CD4-positive, alpha-beta T cell (primary cell): ENCODE measurements around the gene MRAP. TPM values are rescaled to one million over a fixed set of nuclear protein-coding genes. Genes with fewer than 3 reads are reported as not detected.

ENCODE experiments used
- ATAC-seq: fragments of 200-7000 bp; cut with Tn5 transposase; one replicate; pipeline ENCODE4 v1.10.0; 2022; ENCODE audit warnings: mild to moderate bottlenecking; ENCODE audit not compliant: poor library complexity
- CTCF ChIA-PET: fragments of 350-600 bp; sonication (Branson Sonifier 250); formaldehyde crosslinking; loops from one replicate; lab custom pipeline; 2021; ENCODE audit warnings: antibody characterized with exemption, inconsistent platforms; lab: Charles Lee
- POLR2A ChIA-PET: fragments of 350-600 bp; sonication (Branson Sonifier 250); formaldehyde crosslinking; loops from one replicate; lab custom pipeline; 2021; ENCODE audit warnings: antibody characterized with exemption, inconsistent platforms; lab: Charles Lee
- DNase-seq, 14 experiments: peaks; one replicate each; pipeline ENCODE4 v3.0.0-alpha.2; 2013 to 2020; ENCODE audit warnings: mixed read lengths in 2 of 14
- H3K27ac ChIP-seq, 2 donors: one replicate each; pipeline versions ENCODE4 v1.5.1 to v1.7.0; 2013; ENCODE audit warnings: low read length in 2 of 2, low read depth in 1 of 2, mild to moderate bottlenecking in 1 of 2
- H3K27me3 ChIP-seq, 2 experiments: 1 replicate in 1 of 2; 2 replicates in 1 of 2; pipeline versions ENCODE4 v1.6.1 to v1.7.0; 2013; ENCODE audit warnings: low read length in 2 of 2, control low read depth in 1 of 2, mild to moderate bottlenecking in 1 of 2, moderate library complexity in 1 of 2; ENCODE audit not compliant: insufficient read depth in 2 of 2, control insufficient read depth in 1 of 2
- H3K36me3 ChIP-seq: one replicate; pipeline ENCODE4 v1.6.1; 2013; ENCODE audit warnings: low read length, control low read depth; ENCODE audit not compliant: insufficient read depth
- H3K4me1 ChIP-seq: one replicate; pipeline ENCODE4 v1.6.1; 2013; ENCODE audit warnings: low read length, control low read depth; ENCODE audit not compliant: insufficient read depth
- H3K4me3 ChIP-seq: one replicate; pipeline ENCODE4 v1.5.1; 2013; ENCODE audit warnings: mild to moderate bottlenecking, low read length, moderate library complexity
- H3K9me3 ChIP-seq, 2 experiments: 1 replicate in 1 of 2; 2 replicates in 1 of 2; pipeline versions ENCODE4 v1.6.1 to v1.7.0; 2013; ENCODE audit warnings: low read length in 2 of 2, mild to moderate bottlenecking in 2 of 2, control low read depth in 1 of 2, moderate library complexity in 1 of 2; ENCODE audit not compliant: control insufficient read depth in 1 of 2, insufficient read depth in 1 of 2
- H3K27ac Mint-ChIP-seq: one replicate; pipeline ENCODE4 v1.8.0; 2020; ENCODE audit warnings: mixed read lengths
- H3K27me3 Mint-ChIP-seq: one replicate; pipeline ENCODE4 v1.8.0; 2021; ENCODE audit warnings: mixed read lengths
- H3K36me3 Mint-ChIP-seq: one replicate; pipeline ENCODE4 v1.8.0; 2021; ENCODE audit warnings: low read depth, mixed read lengths
- H3K4me1 Mint-ChIP-seq: one replicate; pipeline ENCODE4 v1.8.0; 2021; ENCODE audit warnings: low read depth, mixed read lengths
- H3K4me3 Mint-ChIP-seq: one replicate; pipeline ENCODE4 v1.8.0; 2020; ENCODE audit warnings: mild to moderate bottlenecking, mixed read lengths
- H3K9me3 Mint-ChIP-seq: one replicate; pipeline ENCODE4 v1.8.0; 2020; ENCODE audit warnings: mixed read lengths
- intact Hi-C, 2 experiments: fragments of 100-400 bp; cut with DNase I in 1 of 2; cut with micrococcal nuclease in 1 of 2; formaldehyde crosslinking; loops; one replicate each; pipeline versions ENCODE4 v1.15.1 to v1.9.0; 2023 to 2025; cut with DNase I, micrococcal nuclease
- total RNA-seq, 174 experiments: library from RNA in 2 of 174; stranded (reverse) in 2 of 174; gene quantifications; one replicate each; pipeline ENCODE4 v1.2.3 and lab custom pipeline; 2021 to 2026
- TF ChIP-seq, protein P1 (sequence below): fragments of 200-600 bp; IDR thresholded peaks from one replicate; pipeline ENCODE4 v1.8.0; 2022; ENCODE audit warnings: antibody characterized with exemption, mild to moderate bottlenecking

Gene MRAP
- total RNA-seq, 2 experiments from 2014 or later, result not detected

DNA sequence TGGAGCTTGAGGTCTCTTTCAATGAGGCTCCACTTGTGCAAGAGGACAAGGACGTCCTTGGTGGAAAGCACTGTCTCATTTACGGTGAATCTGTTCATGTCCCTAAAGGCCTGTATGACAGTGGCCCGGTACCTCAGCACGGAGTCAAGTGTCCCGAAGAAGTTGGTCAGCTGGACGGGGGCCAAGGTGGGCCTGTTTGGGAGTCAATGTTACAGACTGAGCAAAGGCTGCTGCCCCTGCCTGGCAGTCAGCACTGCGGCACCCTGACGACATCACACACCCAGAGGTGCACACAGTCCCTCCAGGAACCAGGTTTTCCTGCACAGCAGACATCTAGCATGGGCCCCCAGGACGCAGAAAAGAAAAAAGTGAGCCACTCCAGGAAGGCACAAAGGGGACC is 19.1 kb downstream of the MRAP start:
- POLR2A ChIA-PET, result no interaction called here
- Histone ChIP-seq H3K36me3 (peaks cover 85% of the 10 kb centered on the region), H3K9me3 (no peaks in the 10 kb centered on the region), H3K27me3 (no peaks in the 10 kb centered on the region), H3K4me1 (no peaks in the 10 kb centered on the region), H3K27ac (no peak overlapping the region), H3K4me3 (no peak overlapping the region)
- CTCF ChIA-PET, result no interaction called here
- H3K27ac Mint-ChIP-seq, result no peak overlapping the region
- DNase-seq (no peak), ATAC-seq (no peak)
- peaks cover 91% of the 10 kb centered on the region for H3K36me3 Mint-ChIP-seq
- intact Hi-C loops, result no loop called here
- no peaks in the 10 kb centered on the region for H3K4me1 Mint-ChIP-seq
- no peaks in the 10 kb centered on the region for H3K27me3 Mint-ChIP-seq
- TF ChIP-seq, protein P1, sequence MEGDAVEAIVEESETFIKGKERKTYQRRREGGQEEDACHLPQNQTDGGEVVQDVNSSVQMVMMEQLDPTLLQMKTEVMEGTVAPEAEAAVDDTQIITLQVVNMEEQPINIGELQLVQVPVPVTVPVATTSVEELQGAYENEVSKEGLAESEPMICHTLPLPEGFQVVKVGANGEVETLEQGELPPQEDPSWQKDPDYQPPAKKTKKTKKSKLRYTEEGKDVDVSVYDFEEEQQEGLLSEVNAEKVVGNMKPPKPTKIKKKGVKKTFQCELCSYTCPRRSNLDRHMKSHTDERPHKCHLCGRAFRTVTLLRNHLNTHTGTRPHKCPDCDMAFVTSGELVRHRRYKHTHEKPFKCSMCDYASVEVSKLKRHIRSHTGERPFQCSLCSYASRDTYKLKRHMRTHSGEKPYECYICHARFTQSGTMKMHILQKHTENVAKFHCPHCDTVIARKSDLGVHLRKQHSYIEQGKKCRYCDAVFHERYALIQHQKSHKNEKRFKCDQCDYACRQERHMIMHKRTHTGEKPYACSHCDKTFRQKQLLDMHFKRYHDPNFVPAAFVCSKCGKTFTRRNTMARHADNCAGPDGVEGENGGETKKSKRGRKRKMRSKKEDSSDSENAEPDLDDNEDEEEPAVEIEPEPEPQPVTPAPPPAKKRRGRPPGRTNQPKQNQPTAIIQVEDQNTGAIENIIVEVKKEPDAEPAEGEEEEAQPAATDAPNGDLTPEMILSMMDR, result no peak
- no peak overlapping the region for H3K4me3 Mint-ChIP-seq
- H3K9me3 Mint-ChIP-seq, result no peaks in the 10 kb centered on the region

DNA sequence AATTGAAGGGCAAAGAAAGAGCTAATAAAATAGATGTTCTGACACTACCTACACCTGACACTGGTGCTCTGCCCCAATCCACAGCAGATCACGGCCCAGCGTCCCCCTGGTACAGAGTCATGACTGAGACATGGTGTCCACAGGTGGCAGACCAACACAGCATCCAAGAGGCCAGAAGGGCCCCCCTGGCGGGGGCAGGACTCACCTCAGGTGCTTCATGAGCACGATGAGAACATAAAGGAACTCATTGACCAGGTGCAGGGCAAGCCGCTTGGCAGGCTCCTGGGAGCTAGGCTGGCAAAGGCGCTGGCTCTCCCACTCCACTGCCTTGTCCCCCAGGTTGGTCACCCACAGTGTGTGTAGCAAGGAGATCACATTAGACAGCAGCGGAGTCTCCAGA is 20.4 kb downstream of the MRAP start:
- Mint-ChIP-seq H3K27me3 (no peaks in the 10 kb centered on the region), H3K4me3 (no peak overlapping the region), H3K9me3 (no peaks in the 10 kb centered on the region), H3K27ac (no peak overlapping the region), H3K36me3 (peaks cover 92% of the 10 kb centered on the region), H3K4me1 (no peaks in the 10 kb centered on the region)
- Histone ChIP-seq H3K4me1 (no peaks in the 10 kb centered on the region), H3K9me3 (no peaks in the 10 kb centered on the region), H3K4me3 (no peak overlapping the region), H3K27me3 (no peaks in the 10 kb centered on the region), H3K36me3 (peaks cover 87% of the 10 kb centered on the region), H3K27ac (no peak overlapping the region)
- DNase-seq (no peak), ATAC-seq (no peak)
- TF ChIP-seq, protein P1, result no peak
- intact Hi-C loops, result no loop called here
- CTCF ChIA-PET, result no interaction called here
- POLR2A ChIA-PET, result no interaction called here

DNA sequence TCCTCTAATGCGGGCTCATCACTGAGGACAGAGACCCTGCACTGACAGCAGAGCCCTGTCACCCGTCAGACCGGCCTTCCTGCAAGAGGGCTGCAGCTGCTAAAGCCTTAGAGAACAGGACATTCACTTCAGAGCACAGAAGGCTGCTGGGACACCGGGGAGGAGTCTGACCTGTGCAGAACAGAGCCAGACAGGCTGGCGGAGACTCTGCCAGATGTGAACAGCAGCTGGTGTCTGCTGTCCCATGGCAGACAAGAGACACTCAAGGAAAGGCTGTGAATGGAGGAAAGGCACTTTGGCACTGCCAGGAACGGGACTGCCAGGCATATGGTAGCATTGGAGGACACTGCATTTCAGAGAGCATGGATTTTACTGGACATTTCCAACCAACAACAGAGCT is 21.4 kb downstream of the MRAP start:
- no peak overlapping the region for H3K4me3 Mint-ChIP-seq
- intact Hi-C loops, result no loop called here
- H3K27ac ChIP-seq, result no peak overlapping the region
- ChIA-PET CTCF (no interaction called here), POLR2A (no interaction called here)
- no peaks in the 10 kb centered on the region for H3K27me3 Mint-ChIP-seq
- peaks cover 89% of the 10 kb centered on the region for H3K36me3 ChIP-seq
- no peak overlapping the region for H3K4me3 ChIP-seq
- H3K4me1 Mint-ChIP-seq, result no peaks in the 10 kb centered on the region
- no peaks in the 10 kb centered on the region for H3K9me3 Mint-ChIP-seq
- peaks cover 96% of the 10 kb centered on the region for H3K36me3 Mint-ChIP-seq
- H3K27me3 ChIP-seq, result no peaks in the 10 kb centered on the region
- ATAC-seq (no peak), DNase-seq (no peak)
- H3K9me3 ChIP-seq, result no peaks in the 10 kb centered on the region
- no peaks in the 10 kb centered on the region for H3K4me1 ChIP-seq
- TF ChIP-seq, protein P1, result no peak
- no peak overlapping the region for H3K27ac Mint-ChIP-seq
